HG03457 (cell line): Measurements from ENCODE around the gene APOO.

Experiments
- ATAC-seq: cut with Tn5 transposase; IDR thresholded peaks from one replicate; pipeline ENCODE4 v1.9.1; 2021; ENCODE audit warnings: moderate number of reproducible peaks; ENCODE audit not compliant: unreplicated experiment

Gene APOO

GRCh38 chrX:23788521-23788920 is 119.2 kb downstream of the APOO start:
- no peak for ATAC-seq

GRCh38 chrX:23787745-23788118 is 120.0 kb downstream of the APOO start:
- no peak for ATAC-seq

- ATAC-seq: no peak
Observed at GRCh38 chrX:23786268-23786815, 121.4 kb downstream of the APOO start.

GRCh38 chrX:23785580-23785979 is 122.2 kb downstream of the APOO start:
- ATAC-seq: no peak

GRCh38 chrX:23784470-23785331 is 123.0 kb downstream of the APOO start:
- no peak for ATAC-seq

GRCh38 chrX:23783589-23784469 is 123.9 kb downstream of the APOO start:
- no peak for ATAC-seq
